ENCODE results near the gene EFCAB11.

EFCAB11 gene

DNA sequence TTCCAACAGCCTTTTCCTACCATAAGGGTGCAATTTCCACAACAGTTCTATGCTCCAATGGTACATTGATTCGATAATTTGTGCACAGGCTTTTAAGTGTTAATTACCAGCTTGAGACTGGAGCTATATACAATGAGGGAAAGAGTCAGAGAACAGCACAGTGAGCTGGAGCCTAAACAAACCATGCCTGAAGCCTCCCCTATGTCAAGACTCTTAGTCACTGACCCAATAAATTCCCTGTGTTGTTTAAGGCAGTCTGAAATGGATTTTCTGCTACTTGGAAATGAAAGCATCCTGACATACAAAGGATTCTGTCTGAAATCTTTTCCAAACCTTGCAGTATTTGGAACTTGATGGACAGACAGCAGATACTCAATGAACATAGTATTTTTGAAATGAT is 149.0 kb downstream of the EFCAB11 start:
- no peak for DNase-seq (ENCODE audit: low read depth, low spot score)
- Histone ChIP-seq H3K4me1 (ENCODE audit: insufficient read depth, insufficient read length) (no peaks in the 10 kb centered on the region), H3K27me3 (ENCODE audit: insufficient read depth, insufficient read length) (no peaks in the 10 kb centered on the region), H3K4me3 (ENCODE audit: insufficient read length, low read depth) (no peak overlapping the region), H3K36me3 (ENCODE audit: insufficient read depth, insufficient read length, low read length) (no peaks in the 10 kb centered on the region), H3K9ac (ENCODE audit: insufficient read length, low read depth) (no peak overlapping the region), H3K9me3 (ENCODE audit: insufficient read depth, low read length) (no peaks in the 10 kb centered on the region)
- no peak for TF ChIP-seq YY1 (IDR thresholded peaks at IDR 0.05; ENCODE audit: insufficient read depth, insufficient read length)
- TF ChIP-seq SUZ12 (IDR thresholded peaks at IDR 0.05; ENCODE audit: extremely low read depth, insufficient read depth, insufficient read length) = no peak
- no peak for TF ChIP-seq ZNF274 (IDR thresholded peaks at IDR 0.05; ENCODE audit: low read depth, low read length)

DNA sequence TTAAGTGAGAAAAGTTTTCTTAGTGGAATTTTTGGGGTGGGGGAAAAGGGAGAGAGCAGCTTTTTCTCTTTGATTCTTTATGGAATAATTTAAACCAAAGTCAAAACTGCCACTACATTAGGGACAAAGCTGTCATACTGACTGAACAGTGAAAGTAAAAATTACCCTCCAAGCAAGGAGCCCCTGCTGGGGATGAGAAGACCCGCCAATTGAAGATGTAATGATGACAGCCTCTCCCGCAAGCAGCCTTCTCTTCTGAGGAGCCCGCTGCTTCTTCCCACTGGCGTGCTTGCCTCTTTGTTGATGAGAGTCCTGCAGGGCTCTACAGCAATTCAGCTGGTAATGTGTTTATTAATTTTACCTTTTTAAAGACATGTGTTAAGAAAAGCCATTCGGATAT is 151.0 kb downstream of the EFCAB11 start:
- Histone ChIP-seq H3K9me3 (ENCODE audit: insufficient read depth, low read length) (no peaks in the 10 kb centered on the region), H3K4me3 (ENCODE audit: insufficient read length, low read depth) (no peak overlapping the region), H3K36me3 (ENCODE audit: insufficient read depth, insufficient read length, low read length) (no peaks in the 10 kb centered on the region), H3K27me3 (ENCODE audit: insufficient read depth, insufficient read length) (no peaks in the 10 kb centered on the region), H3K9ac (ENCODE audit: insufficient read length, low read depth) (no peak overlapping the region), H3K4me1 (ENCODE audit: insufficient read depth, insufficient read length) (no peaks in the 10 kb centered on the region)
- no peak for DNase-seq (ENCODE audit: low read depth, low spot score)
- TF ChIP-seq YY1 (IDR thresholded peaks at IDR 0.05; ENCODE audit: insufficient read depth, insufficient read length) = no peak
- TF ChIP-seq ZNF274 (IDR thresholded peaks at IDR 0.05; ENCODE audit: low read depth, low read length) = no peak
- no peak for TF ChIP-seq SUZ12 (IDR thresholded peaks at IDR 0.05; ENCODE audit: extremely low read depth, insufficient read depth, insufficient read length)

DNA sequence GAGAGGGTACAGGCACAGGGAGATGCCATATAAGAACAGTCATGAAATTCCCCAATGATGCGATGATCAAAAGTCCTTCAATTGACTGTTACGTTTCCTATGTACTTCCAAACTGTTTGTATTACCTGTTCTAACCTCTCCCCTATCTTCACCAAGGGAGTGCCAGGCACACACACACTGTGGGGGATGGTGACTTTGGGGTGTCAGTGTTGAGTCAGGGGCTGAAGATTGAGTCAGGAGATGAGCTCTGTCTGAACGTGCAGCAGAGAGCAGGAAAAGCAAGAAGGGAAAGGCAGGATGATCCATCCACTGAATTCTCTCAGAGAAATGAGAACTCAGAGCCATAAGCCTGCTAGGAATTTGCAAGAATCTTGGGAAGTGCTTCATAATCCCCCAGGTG is 153.4 kb downstream of the EFCAB11 start:
- no peak for DNase-seq (ENCODE audit: low read depth, low spot score)
- H3K4me1 ChIP-seq (ENCODE audit: insufficient read depth, insufficient read length) = no peaks in the 10 kb centered on the region
- no peak overlapping the region for H3K4me3 ChIP-seq (ENCODE audit: insufficient read length, low read depth)
- no peak for TF ChIP-seq SUZ12 (IDR thresholded peaks at IDR 0.05; ENCODE audit: extremely low read depth, insufficient read depth, insufficient read length)
- no peaks in the 10 kb centered on the region for H3K36me3 ChIP-seq (ENCODE audit: insufficient read depth, insufficient read length, low read length)
- H3K9me3 ChIP-seq (ENCODE audit: insufficient read depth, low read length) = no peaks in the 10 kb centered on the region
- H3K27me3 ChIP-seq (ENCODE audit: insufficient read depth, insufficient read length) = no peaks in the 10 kb centered on the region
- H3K9ac ChIP-seq (ENCODE audit: insufficient read length, low read depth) = no peak overlapping the region

DNA sequence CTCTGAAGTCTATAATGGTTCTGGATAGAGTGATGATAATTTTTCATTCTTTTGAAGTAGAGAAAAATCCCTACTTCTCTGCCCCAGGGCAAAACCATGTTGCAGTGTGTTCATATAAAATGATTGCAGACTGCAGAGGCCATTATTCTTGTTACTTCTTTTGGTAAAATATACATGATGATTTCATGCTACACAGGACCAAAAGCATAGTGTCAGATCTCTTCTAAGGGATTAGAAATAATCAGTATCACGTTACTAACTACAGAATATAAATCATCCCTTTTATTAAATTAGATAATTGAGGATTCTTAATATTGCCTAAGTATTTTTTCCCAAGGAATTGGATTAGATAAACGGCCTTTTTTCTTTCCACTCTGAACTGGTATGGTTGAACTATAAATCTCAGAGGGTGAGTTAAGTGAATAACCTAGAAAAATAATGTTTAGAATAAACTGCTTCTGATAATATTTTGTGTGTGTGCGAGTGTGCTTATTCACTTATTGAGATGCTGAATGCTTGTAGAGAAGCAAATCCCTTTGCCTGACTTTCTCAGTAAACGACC is 156.2 kb downstream of the EFCAB11 start:
- Histone ChIP-seq H3K4me3 (ENCODE audit: insufficient read length, low read depth) (no peak overlapping the region), H3K4me1 (ENCODE audit: insufficient read depth, insufficient read length) (no peaks in the 10 kb centered on the region), H3K9me3 (ENCODE audit: insufficient read depth, low read length) (no peaks in the 10 kb centered on the region), H3K27me3 (ENCODE audit: insufficient read depth, insufficient read length) (no peaks in the 10 kb centered on the region), H3K9ac (ENCODE audit: insufficient read length, low read depth) (no peak overlapping the region), H3K36me3 (ENCODE audit: insufficient read depth, insufficient read length, low read length) (no peaks in the 10 kb centered on the region)
- TF ChIP-seq ZNF274 (IDR thresholded peaks at IDR 0.05; ENCODE audit: low read depth, low read length) (no peak), YY1 (IDR thresholded peaks at IDR 0.05; ENCODE audit: insufficient read depth, insufficient read length) (no peak), SUZ12 (IDR thresholded peaks at IDR 0.05; ENCODE audit: extremely low read depth, insufficient read depth, insufficient read length) (no peak)
- DNase-seq (ENCODE audit: low read depth, low spot score) = no peak

DNA sequence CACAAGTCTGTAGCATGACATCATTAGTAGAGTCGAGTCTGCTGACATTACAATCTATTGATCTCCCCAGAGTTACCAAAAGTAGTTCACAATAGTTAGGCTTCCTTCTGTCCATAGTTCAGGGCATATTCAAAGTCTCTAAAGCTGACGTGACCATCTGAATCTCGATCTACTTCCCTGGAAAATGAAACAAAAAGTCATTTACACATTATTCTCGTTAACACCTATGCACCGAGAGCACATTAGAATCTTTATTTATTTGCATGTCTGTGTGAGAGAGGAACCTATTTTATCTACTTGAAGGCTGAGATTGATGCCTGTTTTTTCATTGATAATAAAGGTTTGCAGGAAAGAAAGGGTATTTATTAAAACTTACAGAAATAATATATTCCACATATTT is 157.4 kb downstream of the EFCAB11 start:
- TF ChIP-seq SUZ12 (IDR thresholded peaks at IDR 0.05; ENCODE audit: extremely low read depth, insufficient read depth, insufficient read length) (no peak), ZNF274 (IDR thresholded peaks at IDR 0.05; ENCODE audit: low read depth, low read length) (no peak), YY1 (IDR thresholded peaks at IDR 0.05; ENCODE audit: insufficient read depth, insufficient read length) (no peak)
- DNase-seq (ENCODE audit: low read depth, low spot score) = no peak
- H3K36me3 ChIP-seq (ENCODE audit: insufficient read depth, insufficient read length, low read length) = no peaks in the 10 kb centered on the region

DNA sequence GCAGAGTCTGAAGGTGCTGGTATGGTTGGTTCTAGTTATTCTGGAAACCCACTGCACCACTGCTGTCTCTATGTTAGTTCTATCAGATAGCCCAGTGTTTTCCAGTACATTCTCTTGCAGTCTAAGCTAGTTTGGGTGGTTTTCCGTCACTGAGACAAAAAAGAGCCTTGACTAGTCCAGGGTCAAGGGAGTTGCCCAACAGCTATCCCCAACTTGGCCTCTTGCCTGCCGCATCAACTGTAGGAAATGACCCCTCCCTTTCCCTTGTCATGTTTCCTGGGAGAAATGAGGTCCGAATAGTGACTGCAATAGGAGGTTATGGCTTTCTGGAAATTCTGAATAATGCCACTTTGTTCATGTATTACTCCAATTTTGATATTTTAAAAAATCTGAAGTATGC is 160.4 kb downstream of the EFCAB11 start:
- TF ChIP-seq SUZ12 (IDR thresholded peaks at IDR 0.05; ENCODE audit: extremely low read depth, insufficient read depth, insufficient read length) = no peak
- no peak for TF ChIP-seq YY1 (IDR thresholded peaks at IDR 0.05; ENCODE audit: insufficient read depth, insufficient read length)
- TF ChIP-seq ZNF274 (IDR thresholded peaks at IDR 0.05; ENCODE audit: low read depth, low read length) = no peak
- DNase-seq (ENCODE audit: low read depth, low spot score) = no peak

More for the DNA sequence above, 157.4 kb downstream of the EFCAB11 start:
- H3K4me3 ChIP-seq (ENCODE audit: insufficient read length, low read depth) = no peak overlapping the region
- no peaks in the 10 kb centered on the region for H3K27me3 ChIP-seq (ENCODE audit: insufficient read depth, insufficient read length)
- H3K4me1 ChIP-seq (ENCODE audit: insufficient read depth, insufficient read length) = no peaks in the 10 kb centered on the region
- H3K9ac ChIP-seq (ENCODE audit: insufficient read length, low read depth) = no peak overlapping the region
- H3K9me3 ChIP-seq (ENCODE audit: insufficient read depth, low read length) = no peaks in the 10 kb centered on the region

DNA sequence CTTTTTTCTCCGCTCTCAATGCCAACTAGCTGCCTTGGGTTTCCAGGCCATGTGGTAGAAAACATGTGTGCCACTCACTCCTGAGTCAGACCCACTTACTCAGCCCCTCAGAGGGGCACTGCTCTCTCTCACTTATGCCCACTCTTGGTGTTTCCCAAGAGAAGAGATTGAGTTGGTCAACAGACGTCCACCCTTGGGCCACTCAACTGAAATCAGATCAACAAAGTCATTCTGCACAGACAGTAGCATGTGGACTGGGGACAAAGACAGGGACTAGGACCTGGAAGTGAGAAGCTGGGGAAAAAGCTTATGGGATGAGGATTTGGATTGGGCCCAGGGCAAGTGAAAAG is 161.2 kb downstream of the EFCAB11 start:
- Histone ChIP-seq H3K36me3 (ENCODE audit: insufficient read depth, insufficient read length, low read length) (no peaks in the 10 kb centered on the region), H3K9me3 (ENCODE audit: insufficient read depth, low read length) (no peaks in the 10 kb centered on the region), H3K4me1 (ENCODE audit: insufficient read depth, insufficient read length) (no peaks in the 10 kb centered on the region), H3K9ac (ENCODE audit: insufficient read length, low read depth) (no peak overlapping the region), H3K27me3 (ENCODE audit: insufficient read depth, insufficient read length) (no peaks in the 10 kb centered on the region), H3K4me3 (ENCODE audit: insufficient read length, low read depth) (no peak overlapping the region)
- TF ChIP-seq ZNF274 (IDR thresholded peaks at IDR 0.05; ENCODE audit: low read depth, low read length) (no peak), SUZ12 (IDR thresholded peaks at IDR 0.05; ENCODE audit: extremely low read depth, insufficient read depth, insufficient read length) (no peak), YY1 (IDR thresholded peaks at IDR 0.05; ENCODE audit: insufficient read depth, insufficient read length) (no peak)
- no peak for DNase-seq (ENCODE audit: low read depth, low spot score)

More for the DNA sequence above, 160.4 kb downstream of the EFCAB11 start:
- Histone ChIP-seq H3K4me1 (ENCODE audit: insufficient read depth, insufficient read length) (no peaks in the 10 kb centered on the region), H3K27me3 (ENCODE audit: insufficient read depth, insufficient read length) (no peaks in the 10 kb centered on the region), H3K4me3 (ENCODE audit: insufficient read length, low read depth) (no peak overlapping the region), H3K9me3 (ENCODE audit: insufficient read depth, low read length) (no peaks in the 10 kb centered on the region), H3K9ac (ENCODE audit: insufficient read length, low read depth) (no peak overlapping the region), H3K36me3 (ENCODE audit: insufficient read depth, insufficient read length, low read length) (no peaks in the 10 kb centered on the region)
